ENCODE data around the gene CACNA1E.

CACNA1E gene

GRCh38 chr1:181726320-181727012 is 243.1 kb downstream of the CACNA1E start:
- H3K27me3 Mint-ChIP-seq (ENCODE audit: low read depth): no peaks in the 10 kb centered on the region
- H3K4me1 Mint-ChIP-seq (ENCODE audit: low read depth): no peaks in the 10 kb centered on the region
- no peak overlapping the region for H3K27ac Mint-ChIP-seq
- no peak overlapping the region for H3K4me3 Mint-ChIP-seq
- H3K9me3 Mint-ChIP-seq: no peaks in the 10 kb centered on the region
- no peaks in the 10 kb centered on the region for H3K36me3 Mint-ChIP-seq (ENCODE audit: low read depth)

GRCh38 chr1:181730606-181731005 is 247.3 kb downstream of the CACNA1E start:
- Mint-ChIP-seq H3K27me3 (ENCODE audit: low read depth) (no peaks in the 10 kb centered on the region), H3K4me3 (no peak overlapping the region), H3K27ac (no peak overlapping the region), H3K9me3 (no peaks in the 10 kb centered on the region), H3K36me3 (ENCODE audit: low read depth) (no peaks in the 10 kb centered on the region), H3K4me1 (ENCODE audit: low read depth) (no peaks in the 10 kb centered on the region)

DNA sequence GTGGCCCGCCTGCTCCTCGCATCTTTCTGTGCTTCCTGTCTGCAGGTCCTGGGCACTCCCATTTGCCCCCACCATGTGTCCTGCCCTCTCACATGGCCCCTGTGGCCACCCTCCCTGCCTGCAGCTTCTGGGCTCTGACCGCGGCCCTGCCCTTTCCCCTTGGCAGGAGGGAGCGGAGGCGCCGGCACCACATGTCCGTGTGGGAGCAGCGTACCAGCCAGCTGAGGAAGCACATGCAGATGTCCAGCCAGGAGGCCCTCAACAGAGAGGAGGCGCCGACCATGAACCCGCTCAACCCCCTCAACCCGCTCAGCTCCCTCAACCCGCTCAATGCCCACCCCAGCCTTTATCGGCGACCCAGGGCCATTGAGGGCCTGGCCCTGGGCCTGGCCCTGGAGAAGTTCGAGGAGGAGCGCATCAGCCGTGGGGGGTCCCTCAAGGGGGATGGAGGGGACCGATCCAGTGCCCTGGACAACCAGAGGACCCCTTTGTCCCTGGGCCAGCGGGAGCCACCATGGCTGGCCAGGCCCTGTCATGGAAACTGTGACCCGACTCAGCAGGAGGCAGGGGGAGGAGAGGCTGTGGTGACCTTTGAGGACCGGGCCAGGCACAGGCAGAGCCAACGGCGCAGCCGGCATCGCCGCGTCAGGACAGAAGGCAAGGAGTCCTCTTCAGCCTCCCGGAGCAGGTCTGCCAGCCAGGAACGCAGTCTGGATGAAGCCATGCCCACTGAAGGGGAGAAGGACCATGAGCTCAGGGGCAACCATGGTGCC is 249.1 kb downstream of the CACNA1E start:
- H3K27me3 Mint-ChIP-seq (ENCODE audit: low read depth): no peaks in the 10 kb centered on the region
- no peak overlapping the region for H3K4me3 Mint-ChIP-seq
- no peaks in the 10 kb centered on the region for H3K4me1 Mint-ChIP-seq (ENCODE audit: low read depth)
- no peaks in the 10 kb centered on the region for H3K9me3 Mint-ChIP-seq
- no peaks in the 10 kb centered on the region for H3K36me3 Mint-ChIP-seq (ENCODE audit: low read depth)
- H3K27ac Mint-ChIP-seq: no peak overlapping the region

DNA sequence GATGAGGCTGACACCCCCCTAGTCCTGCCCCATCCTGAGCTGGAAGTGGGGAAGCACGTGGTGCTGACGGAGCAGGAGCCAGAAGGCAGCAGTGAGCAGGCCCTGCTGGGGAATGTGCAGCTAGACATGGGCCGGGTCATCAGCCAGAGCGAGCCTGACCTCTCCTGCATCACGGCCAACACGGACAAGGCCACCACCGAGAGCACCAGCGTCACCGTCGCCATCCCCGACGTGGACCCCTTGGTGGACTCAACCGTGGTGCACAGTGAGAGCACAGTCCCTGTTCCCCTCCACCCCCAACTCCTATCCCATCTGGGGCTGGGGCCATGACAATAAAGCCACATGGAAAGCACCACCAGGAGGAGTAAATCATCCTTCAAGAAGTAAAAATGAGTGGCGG is 250.2 kb downstream of the CACNA1E start:
- H3K4me1 Mint-ChIP-seq (ENCODE audit: low read depth): no peaks in the 10 kb centered on the region
- no peaks in the 10 kb centered on the region for H3K27me3 Mint-ChIP-seq (ENCODE audit: low read depth)
- no peaks in the 10 kb centered on the region for H3K36me3 Mint-ChIP-seq (ENCODE audit: low read depth)
- H3K9me3 Mint-ChIP-seq: no peaks in the 10 kb centered on the region
- H3K27ac Mint-ChIP-seq: no peak overlapping the region
- H3K4me3 Mint-ChIP-seq: no peak overlapping the region

GRCh38 chr1:181737056-181737455 is 253.7 kb downstream of the CACNA1E start:
- Mint-ChIP-seq H3K4me1 (ENCODE audit: low read depth) (no peaks in the 10 kb centered on the region), H3K4me3 (no peak overlapping the region), H3K27me3 (ENCODE audit: low read depth) (no peaks in the 10 kb centered on the region), H3K36me3 (ENCODE audit: low read depth) (no peaks in the 10 kb centered on the region), H3K27ac (no peak overlapping the region), H3K9me3 (no peaks in the 10 kb centered on the region)

DNA sequence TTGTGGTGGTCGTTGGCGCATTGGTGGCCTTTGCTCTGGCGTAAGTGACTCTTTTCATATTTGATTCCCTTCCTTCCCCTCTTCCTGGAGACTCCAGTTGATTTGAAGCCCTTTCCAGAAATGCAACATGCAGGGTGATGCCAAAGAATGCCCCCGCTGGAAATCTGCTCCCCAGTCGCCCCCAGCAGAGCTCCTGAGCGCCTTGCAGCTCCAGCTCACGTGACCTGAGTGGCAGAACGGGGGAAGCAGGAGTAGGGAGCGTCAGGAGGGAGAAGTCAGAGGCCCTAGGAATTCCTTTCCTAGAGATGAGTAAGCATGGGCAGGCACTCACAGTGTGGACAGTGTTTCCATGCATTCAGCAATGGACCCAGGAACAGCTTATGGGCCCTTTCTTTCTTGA is 255.9 kb downstream of the CACNA1E start:
- Mint-ChIP-seq H3K9me3 (no peaks in the 10 kb centered on the region), H3K36me3 (ENCODE audit: low read depth) (no peaks in the 10 kb centered on the region)

GRCh38 chr1:181742426-181742825 is 259.1 kb downstream of the CACNA1E start:
- Mint-ChIP-seq H3K4me1 (ENCODE audit: low read depth) (no peaks in the 10 kb centered on the region), H3K27me3 (ENCODE audit: low read depth) (peaks cover 6% of the 10 kb centered on the region), H3K36me3 (ENCODE audit: low read depth) (no peaks in the 10 kb centered on the region), H3K27ac (no peak overlapping the region), H3K4me3 (no peak overlapping the region), H3K9me3 (no peaks in the 10 kb centered on the region)

More for the DNA sequence above, 255.9 kb downstream of the CACNA1E start:
- H3K4me3 Mint-ChIP-seq: no peak overlapping the region
- no peak overlapping the region for H3K27ac Mint-ChIP-seq
- no peaks in the 10 kb centered on the region for H3K27me3 Mint-ChIP-seq (ENCODE audit: low read depth)
- H3K4me1 Mint-ChIP-seq (ENCODE audit: low read depth): no peaks in the 10 kb centered on the region

DNA sequence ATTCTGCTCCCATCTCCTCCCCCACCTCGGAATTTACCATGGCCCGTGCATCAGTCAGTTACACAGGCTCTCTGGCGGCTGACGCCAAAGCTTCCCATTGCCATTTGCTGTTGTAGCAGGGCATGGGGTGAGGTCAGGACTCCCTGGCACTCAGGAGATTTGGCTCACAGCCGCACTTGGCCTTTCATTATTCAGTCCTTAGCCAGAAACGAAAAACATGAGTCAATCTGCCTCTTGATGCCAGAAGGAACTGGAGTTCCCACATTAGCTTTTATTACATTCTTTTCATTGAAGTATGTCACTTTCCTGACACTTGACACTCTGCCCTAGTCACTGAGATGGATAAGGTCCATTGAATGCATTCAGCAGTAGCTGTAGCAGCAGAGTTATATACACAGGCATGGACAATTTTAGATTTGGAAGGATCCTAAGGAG is 260.6 kb downstream of the CACNA1E start:
- Mint-ChIP-seq H3K9me3 (no peaks in the 10 kb centered on the region), H3K27me3 (ENCODE audit: low read depth) (peaks cover 6% of the 10 kb centered on the region), H3K36me3 (ENCODE audit: low read depth) (no peaks in the 10 kb centered on the region), H3K4me1 (ENCODE audit: low read depth) (no peaks in the 10 kb centered on the region), H3K4me3 (no peak overlapping the region), H3K27ac (no peak overlapping the region)

DNA sequence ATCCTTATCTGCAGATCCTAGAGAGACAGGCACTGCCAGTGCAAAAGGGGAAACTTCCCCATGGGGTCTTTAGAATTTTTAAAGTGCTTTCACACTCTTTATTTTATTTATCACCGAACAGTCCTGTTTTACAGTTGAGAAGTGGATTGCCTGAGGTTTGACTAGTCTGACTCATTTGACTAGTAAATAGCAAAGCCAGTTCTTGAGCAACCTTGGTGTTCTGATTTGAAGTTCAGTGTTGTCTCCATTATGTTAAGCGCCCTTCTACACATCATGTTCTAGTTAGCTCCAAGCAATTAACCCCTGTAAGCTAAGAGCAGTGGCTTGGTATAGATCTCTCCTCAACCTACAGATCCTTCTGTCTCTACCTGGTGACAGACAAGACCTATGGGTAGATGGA is 262.9 kb downstream of the CACNA1E start:
- Mint-ChIP-seq H3K9me3 (no peaks in the 10 kb centered on the region), H3K4me1 (ENCODE audit: low read depth) (no peaks in the 10 kb centered on the region)

DNA sequence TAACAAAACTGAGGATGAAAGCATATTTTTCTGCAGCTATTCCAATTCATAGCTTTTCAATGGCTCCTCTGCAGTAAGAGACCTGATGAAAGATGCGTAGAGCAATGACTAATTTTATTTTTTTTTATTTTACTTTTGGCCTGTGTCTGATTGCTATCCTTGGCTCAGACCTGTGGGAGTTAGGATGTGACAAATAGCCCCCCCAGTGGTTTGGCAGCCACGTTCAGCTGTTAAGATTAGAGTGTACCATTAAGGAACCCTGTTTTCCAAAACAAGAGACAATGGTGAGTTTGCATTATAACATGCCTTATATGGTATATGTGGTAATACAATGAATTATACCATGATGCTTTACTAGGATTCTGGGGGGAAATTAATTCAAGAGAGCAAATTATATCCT is 264.7 kb downstream of the CACNA1E start:
- peaks cover 6% of the 10 kb centered on the region for H3K27me3 Mint-ChIP-seq (ENCODE audit: low read depth)
- H3K9me3 Mint-ChIP-seq: no peaks in the 10 kb centered on the region
- no peaks in the 10 kb centered on the region for H3K4me1 Mint-ChIP-seq (ENCODE audit: low read depth)
- H3K36me3 Mint-ChIP-seq (ENCODE audit: low read depth): no peaks in the 10 kb centered on the region
- no peak overlapping the region for H3K27ac Mint-ChIP-seq
- H3K4me3 Mint-ChIP-seq: no peak overlapping the region

More for the DNA sequence above, 262.9 kb downstream of the CACNA1E start:
- H3K27me3 Mint-ChIP-seq (ENCODE audit: low read depth): peaks cover 6% of the 10 kb centered on the region
- H3K27ac Mint-ChIP-seq: no peak overlapping the region
- H3K4me3 Mint-ChIP-seq: no peak overlapping the region
- H3K36me3 Mint-ChIP-seq (ENCODE audit: low read depth): no peaks in the 10 kb centered on the region

DNA sequence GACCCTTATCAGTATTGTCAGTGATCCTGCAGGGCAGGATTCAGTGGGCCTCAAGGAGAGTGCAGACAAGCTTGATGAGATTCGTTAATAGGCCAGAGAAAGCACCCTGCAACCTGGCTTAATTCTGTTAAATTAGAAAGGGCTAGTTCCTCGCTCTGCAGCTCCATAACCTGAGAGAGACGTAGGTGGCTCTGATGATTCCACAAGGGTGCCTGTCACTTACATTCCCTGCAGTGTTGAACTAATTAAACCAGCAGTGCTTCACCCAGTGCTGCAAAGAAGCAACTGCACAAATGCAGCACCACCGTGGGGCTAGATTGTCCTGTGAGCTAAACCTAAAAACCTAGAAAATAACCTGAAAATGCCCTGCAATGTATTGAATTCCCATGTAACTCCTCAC is 270.8 kb downstream of the CACNA1E start:
- Mint-ChIP-seq H3K27me3 (ENCODE audit: low read depth) (no peaks in the 10 kb centered on the region), H3K4me3 (no peak overlapping the region), H3K4me1 (ENCODE audit: low read depth) (no peaks in the 10 kb centered on the region), H3K9me3 (no peaks in the 10 kb centered on the region), H3K27ac (no peak overlapping the region), H3K36me3 (ENCODE audit: low read depth) (no peaks in the 10 kb centered on the region)

DNA sequence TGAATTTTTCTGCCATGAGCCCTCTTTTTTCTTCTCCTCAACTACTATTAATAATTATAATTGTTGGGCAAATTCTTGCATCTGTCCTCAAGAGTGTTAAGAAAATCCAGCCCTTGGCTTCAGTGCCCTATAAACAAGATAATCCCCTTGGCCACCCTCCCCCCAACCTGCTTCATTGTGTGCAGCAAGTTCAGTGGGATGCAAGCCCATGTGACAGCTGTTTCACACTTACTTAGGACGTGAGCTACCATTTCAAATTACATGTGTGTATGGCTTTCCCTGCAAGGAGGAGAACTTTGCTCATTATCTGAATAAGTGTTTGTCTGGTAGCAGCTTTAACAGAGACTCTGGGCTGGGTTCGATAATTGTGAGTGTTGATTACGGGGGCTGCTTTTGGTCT is 276.2 kb downstream of the CACNA1E start:
- Mint-ChIP-seq H3K9me3 (no peaks in the 10 kb centered on the region), H3K36me3 (ENCODE audit: low read depth) (no peaks in the 10 kb centered on the region)

GRCh38 chr1:181763736-181764135 is 280.4 kb downstream of the CACNA1E start:
- peaks cover 3% of the 10 kb centered on the region for H3K27me3 Mint-ChIP-seq (ENCODE audit: low read depth)
- H3K4me3 Mint-ChIP-seq: no peak overlapping the region
- no peaks in the 10 kb centered on the region for H3K9me3 Mint-ChIP-seq
- H3K27ac Mint-ChIP-seq: no peak overlapping the region
- no peaks in the 10 kb centered on the region for H3K4me1 Mint-ChIP-seq (ENCODE audit: low read depth)
- no peaks in the 10 kb centered on the region for H3K36me3 Mint-ChIP-seq (ENCODE audit: low read depth)

More for the DNA sequence above, 276.2 kb downstream of the CACNA1E start:
- Mint-ChIP-seq H3K4me1 (ENCODE audit: low read depth) (no peaks in the 10 kb centered on the region), H3K27me3 (ENCODE audit: low read depth) (peaks cover 3% of the 10 kb centered on the region), H3K4me3 (no peak overlapping the region), H3K27ac (no peak overlapping the region)

DNA sequence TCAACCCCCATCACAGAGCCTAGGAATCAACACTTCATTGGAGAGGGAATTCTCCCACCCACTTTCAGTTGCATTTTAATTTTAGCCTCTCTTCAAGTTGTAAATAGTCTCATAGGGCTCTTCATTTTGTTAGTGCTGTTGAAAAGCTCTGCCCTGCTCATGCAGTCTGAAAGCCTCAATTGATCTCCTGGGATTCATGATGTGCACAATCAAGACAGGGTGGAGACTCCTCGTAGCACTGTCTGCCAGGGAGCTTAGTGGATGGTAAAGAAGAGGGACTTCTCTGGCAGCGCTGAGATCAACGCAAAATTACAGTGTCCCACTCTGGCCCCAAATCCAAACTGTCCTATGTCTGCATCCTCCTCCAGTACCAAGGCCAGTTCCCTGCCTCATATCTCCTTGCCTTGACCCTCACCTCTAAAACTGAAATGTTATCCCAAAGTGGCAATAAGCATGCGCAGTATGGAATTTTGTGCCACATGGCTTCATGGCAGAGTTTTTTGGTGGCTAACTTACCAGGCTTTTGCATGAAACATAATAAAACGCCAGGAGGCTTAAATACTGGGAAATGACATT is 282.2 kb downstream of the CACNA1E start:
- Mint-ChIP-seq H3K36me3 (ENCODE audit: low read depth) (no peaks in the 10 kb centered on the region), H3K27me3 (ENCODE audit: low read depth) (peaks cover 3% of the 10 kb centered on the region), H3K27ac (no peak overlapping the region)

More for the DNA sequence above, 282.2 kb downstream of the CACNA1E start:
- H3K4me3 Mint-ChIP-seq: no peak overlapping the region
- H3K4me1 Mint-ChIP-seq (ENCODE audit: low read depth): no peaks in the 10 kb centered on the region
- H3K9me3 Mint-ChIP-seq: no peaks in the 10 kb centered on the region

Measured in T-helper 1 cell treated with Interleukin-12 subunit alpha and Interleukin-12 subunit beta and Interleukin-4 antibody, amounts not matched to agents 30 μg/mL and 1 μg/mL, for 36 hours (primary cell).